Loucy (cell line): ENCODE results near the gene XPNPEP1.

Experiments used
- CTCF ChIP-seq: fragments of 200-600 bp; sonication (generic); conservative IDR thresholded peaks from 2 replicates; pipeline ENCODE4 v1.5.1; 2014; ENCODE audit warnings: mild to moderate bottlenecking, antibody characterized with exemption, low read length
- EZH2phosphoT487 ChIP-seq: fragments of 200-600 bp; IDR thresholded peaks from 2 replicates; pipeline ENCODE4 v1.6.1; 2018; ENCODE audit warnings: antibody characterized with exemption, mild to moderate bottlenecking, moderate library complexity, borderline replicate concordance

- TF ChIP-seq EZH2phosphoT487 (no peak), CTCF (no peak)
Measured at GRCh38 chr10:109855746-109856145, 67.6 kb downstream of the XPNPEP1 start.
